Stimulated activated CD4-positive, alpha-beta T cell treated with anti-CD3 and anti-CD28 coated beads, Interleukin-4, amount 100 ng/mL, for 1 hour (primary cell): Measurements from ENCODE around the gene MBP.
"Not testable (repeated sequence)": the region's sequence is repeated elsewhere in the genome, so short reads cannot be mapped to it uniquely, and the experiment has no call there.

Experiments
- DNase-seq: peaks from one replicate; pipeline ENCODE4 v3.0.0-alpha.2; 2020

MBP gene

DNA sequence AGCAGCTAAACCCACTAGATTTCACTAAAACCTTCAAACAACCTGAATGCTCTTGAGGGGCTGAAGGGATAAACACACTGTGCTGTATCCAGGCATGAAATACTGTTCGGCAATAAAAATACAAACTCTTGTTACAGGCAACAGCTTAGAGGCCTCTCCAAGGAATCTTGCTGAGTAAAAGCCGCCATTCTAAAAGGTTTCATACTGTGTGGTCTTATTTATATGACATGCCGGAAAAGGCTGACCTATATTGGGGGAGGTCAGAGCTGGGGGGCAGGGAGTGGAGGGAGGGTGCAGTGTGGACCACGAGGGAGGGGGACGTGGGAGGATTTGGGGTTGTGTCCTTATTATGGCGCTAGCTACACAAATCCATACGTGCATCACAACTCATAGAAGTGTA lies 136.2 kb downstream of the MBP start:
- no peak for DNase-seq

- no peak for DNase-seq
Observed at GRCh38 chr18:76995896-76996295, 136.7 kb downstream of the MBP start.

DNA sequence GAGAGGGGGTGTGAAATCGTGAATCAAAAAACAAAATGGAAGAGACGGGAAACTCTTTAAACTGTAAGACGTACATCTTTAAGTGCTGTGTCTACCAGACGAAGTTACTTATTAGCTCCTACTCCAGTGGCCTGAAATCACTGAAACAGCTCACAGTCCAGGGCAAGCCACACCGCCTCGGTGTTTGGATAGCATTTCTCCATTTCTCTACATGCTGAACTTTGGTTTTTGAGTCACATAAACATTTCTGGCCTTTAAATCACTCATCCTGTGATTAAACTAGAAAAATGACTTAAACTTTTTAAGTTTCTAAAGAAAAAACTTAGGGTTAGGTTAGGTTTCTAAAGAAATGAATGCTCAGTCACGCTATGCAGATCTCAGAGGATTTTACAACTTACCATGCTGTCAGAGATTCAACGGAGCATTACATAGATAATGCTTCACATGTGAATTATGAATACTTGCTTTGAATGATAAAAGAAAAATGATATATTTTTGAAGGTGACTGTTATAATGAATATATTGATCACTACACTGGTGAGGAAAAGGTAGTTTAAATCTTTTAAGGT lies 138.4 kb downstream of the MBP start:
- no peak for DNase-seq

DNA sequence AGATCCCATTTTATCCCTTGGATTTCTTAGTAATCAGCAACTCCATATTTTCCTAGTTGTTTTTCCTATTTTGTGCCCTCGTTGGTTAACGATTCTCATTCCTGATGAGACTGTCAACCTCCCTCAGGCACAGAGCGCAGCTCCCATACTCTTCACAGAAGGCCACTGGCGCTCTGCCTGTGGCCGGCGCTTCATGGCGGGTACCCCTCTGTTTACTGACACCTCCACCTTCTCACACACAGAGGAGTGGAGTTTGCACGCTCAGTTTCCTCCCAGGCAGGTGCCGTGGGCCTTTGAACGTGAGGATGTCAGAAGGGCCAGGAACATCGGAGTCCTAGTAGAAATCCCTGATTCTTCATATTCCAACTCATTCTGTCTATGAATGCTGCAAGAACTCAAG lies 139.0 kb downstream of the MBP start:
- no peak for DNase-seq

- no peak for DNase-seq
Observed at GRCh38 chr18:76993085-76993382, 139.5 kb downstream of the MBP start.

- DNase-seq = no peak
Observed at GRCh38 chr18:76992226-76993084, 140.1 kb downstream of the MBP start.

- DNase-seq = no peak
Observed at GRCh38 chr18:76991021-76991688, 141.4 kb downstream of the MBP start.

DNA sequence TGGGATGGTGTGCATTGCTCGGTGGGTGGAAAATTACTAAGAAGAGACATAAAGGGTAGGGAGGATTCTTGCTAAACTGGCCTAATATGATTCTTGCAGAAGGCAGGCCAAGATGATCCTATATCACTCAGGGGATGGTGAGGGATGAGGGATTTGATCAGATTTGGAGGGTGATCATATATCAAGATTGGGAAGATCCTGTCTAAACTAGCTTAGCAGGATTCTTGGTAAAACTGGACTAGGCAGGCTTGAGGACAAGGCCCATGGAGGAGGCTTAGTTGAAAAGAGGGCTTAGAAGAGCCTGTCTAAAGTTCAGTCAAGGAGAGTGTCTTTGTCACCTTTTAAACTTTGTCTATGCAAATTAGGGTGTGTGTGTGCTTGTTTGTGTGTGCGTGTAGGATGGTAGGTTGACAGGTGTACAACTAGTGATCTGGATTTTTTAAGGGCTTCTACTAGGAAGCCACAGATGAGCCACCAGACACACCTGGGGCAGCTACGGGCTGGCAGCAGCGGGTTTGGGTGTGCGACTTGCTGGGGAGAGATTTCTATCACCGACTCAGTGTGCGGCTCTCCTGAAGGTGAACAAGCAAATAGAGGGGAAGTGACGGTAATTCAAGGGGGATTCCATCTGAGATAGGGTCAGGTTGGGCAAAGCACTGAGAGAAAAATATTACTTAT lies 142.1 kb downstream of the MBP start:
- not testable (repeated sequence) for DNase-seq

- no peak for DNase-seq
Observed at GRCh38 chr18:76989647-76990190, 142.9 kb downstream of the MBP start.

DNA sequence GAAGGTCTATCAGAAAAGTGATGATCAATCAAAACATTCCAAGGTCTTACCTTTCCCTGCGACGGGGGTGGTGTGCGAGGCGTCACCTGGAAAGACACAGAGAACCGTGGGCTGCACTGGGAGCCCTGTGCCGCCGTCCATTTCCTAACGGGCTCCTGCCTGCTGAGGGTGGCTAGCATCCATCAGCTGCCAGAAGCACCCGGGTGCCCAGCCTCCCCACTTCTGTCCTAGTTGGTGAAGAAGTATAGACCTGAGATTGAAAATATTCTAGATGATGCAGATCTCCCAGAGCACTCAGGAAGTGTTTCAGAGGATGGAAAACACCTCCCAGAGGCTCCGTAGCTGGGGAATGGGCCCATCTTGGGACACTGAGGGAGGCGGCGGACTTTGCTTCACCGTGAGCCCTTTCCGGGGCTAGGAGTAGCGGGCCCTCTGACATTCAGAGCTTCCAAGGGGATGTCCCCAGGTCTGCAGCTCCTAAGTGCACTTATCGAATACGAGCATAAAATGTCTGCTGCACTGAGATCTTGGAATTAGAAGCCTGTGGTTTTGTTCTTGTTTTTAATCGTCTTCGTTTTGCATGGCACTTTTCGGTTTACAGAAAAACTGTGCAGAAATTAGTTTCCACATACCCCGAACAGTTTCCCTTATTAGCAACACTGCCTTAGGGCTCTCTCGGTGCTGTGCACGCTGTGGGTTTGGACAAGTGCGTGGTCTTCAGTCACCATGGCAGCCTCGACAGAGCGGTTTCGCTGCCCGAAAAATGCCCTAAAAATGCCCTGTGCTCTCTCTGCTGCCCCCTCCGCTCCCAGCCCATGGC lies 143.5 kb downstream of the MBP start:
- no peak for DNase-seq

DNA sequence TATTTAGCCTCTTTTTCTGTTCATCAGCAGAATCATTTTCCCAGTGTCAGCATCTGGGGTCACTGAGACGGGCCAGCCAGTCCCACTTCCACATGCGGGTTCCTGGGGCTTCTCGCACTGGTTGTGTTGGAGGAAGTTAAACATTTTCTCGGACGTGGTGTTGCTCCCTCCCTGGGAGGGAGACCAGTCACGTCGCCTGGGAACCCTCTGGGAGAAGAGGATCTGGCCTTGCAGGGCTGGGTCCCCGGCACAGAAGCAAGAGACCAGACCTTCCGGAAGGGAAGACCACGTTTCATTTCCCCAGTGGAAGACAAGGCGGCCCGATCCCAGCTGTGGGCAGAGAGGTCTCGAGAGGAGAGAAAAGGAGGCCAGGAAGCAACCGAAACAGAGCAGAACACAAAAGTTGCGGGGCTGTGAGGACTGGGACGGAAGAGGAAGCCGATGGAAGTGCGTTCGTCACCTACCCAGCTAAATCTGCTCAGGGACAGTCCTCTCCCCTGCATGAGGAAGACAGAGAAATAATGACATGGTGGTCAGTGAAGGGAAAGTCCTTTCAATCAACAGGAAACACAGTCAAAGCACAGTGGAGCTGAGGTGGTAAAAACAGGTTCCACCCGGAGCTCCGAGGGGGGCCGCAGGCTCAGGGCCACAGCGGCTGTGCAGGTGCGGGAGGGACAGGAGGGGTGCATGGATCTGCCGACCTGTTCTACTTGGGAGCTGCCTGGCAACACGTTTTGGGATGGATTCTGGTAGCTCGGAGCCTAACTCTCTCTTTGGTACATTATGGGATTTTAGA lies 144.4 kb downstream of the MBP start:
- no peak for DNase-seq

- no peak for DNase-seq
Observed at GRCh38 chr18:76986406-76986805, 146.2 kb downstream of the MBP start.

DNA sequence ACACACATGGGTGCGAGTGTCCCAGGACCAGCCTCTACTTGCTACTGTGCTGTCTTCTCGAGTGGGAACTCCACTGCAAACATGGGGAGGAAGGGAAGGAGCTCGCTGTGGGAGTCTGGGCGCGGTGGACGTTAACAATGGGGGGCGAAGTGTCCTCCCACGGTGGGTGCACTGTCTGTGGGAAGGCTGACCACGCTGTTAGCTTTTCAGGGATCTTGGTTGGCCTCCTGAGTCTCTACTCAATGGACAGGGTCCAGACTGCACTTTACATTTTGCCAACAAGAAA lies 146.7 kb downstream of the MBP start:
- no peak for DNase-seq

GRCh38 chr18:76985156-76985950 lies 147.2 kb downstream of the MBP start:
- no peak for DNase-seq

DNA sequence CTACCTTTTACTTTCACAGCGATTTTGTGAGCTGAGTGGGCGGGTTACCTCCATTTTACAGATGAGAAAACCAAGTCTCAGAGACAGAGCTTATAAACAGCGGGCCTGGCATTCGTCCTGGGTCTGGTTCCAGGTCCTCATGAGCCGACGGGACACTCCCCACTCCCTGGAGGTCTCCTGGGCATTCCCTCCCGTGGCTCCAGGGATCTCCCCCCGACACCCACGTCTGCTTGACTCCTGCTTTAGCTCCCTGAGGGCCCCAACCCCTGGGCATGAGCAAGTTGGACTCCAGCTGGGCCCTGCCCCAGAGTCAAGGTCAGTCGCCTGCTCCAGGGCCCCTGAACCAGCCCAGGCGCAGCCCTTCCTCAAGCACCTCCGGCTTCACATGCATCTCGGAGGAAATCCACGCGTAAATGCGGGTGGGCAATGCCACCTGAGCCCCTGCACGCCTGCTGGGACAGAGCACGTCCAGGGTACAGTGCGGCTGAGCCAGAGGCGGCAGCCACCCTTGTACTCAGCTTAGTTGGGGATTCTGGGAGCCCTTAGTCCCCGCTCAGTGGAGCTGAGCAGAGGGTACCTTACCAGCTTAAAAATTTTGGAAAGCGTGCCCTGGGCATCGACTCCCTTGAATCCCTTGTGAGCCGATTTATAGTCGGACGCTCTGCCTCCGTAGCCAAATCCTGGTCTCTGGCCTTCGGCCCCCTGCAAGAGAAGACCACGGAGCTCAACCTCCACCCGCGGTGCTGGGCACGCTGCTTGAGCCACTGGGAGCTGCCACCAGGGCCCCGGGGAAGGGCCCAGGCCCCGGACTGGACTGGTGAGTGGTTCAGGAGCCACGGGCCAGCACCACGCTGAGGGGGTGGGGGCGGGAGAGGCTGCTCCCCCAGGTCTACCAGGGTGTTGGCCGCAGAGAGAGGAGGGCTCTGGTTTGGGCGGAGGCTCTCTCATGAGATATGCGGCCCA lies 148.1 kb downstream of the MBP start:
- no peak for DNase-seq

GRCh38 chr18:76983613-76984051 lies 149.0 kb downstream of the MBP start:
- no peak for DNase-seq

DNA sequence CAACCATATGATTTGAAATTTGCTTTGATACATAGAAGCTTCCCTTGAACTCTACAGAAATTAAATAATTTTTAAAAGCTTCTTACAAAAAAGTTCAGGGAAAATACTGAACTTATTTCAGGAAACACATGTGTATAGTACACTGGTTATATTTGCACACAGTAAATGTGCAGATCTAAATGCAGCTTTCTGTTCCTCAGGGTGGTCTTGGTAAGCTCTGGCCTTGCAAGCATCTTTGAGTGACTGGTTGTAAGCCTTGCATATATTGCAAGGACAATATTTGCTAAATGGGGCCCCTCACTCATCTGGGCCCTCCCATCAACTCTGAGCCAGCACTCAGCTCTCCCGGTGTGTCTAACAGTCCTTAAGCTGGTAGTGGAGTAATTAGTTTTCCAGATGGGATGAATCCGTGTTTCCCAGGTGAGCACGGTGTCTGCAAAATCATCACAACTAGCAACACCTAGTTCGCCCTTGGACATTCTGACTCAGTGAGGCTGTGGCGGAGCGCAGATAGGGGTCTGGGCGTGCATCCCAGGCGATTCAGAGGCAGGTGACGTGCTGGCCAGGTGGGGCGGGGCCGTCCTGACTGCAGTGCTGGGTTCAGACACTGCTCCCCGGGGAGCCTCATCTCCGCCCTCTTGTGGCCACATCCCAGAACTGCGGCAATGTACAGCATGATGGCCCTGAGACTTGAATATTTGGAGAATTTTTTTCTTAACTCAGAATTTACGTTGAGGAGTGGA lies 149.6 kb downstream of the MBP start:
- DNase-seq = peak; percentile 87

DNA sequence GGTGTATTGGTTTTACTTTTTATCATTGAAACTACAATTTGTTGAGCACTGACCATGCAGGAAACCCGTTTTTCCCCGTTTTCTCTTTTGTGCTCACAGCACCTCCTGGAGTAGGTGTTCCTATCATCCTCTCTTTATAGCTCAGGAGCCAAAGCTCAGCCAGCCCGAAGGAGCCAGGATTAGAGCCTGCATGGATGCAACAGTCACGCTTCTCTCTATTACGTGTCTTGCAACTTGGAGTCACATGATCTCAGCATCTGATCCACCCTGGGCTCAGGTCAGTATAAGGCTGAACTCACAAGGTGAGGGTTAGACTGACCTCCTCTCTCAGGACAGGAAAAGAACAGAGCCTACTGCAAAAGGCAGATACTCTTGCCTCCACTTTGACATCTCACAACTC lies 150.5 kb downstream of the MBP start:
- DNase-seq = no peak

DNA sequence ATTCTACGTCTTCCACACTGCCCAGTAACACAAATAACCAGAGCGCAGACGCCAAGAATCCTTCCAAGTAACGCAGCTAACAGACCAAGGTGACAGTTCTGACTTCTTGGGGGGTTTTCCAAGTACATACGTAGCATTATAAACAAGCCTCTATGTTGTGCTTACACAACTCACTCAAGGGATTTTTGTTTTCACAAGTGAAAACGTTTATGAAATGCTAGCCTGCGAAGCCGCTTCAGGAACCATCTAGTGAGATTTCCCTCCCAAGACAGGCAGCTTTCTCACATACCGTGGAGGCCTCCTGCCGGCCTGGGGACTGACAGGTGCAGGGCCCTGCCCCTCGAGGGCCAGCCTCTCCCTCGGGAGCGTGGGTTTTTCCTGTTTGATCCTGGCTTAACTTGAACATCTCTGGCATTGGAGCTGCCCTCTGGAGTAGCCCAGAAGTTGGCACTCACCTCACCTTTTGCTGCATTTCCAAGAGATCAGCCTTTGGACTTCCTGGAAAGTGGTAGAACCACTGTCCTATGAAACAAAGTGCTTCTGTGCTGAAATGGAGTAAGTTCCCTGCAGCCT lies 151.1 kb downstream of the MBP start:
- DNase-seq = no peak
